HG03139 (cell line): ENCODE data around the gene FAHD2A.
"Not testable (repeated sequence)": the region's sequence is repeated elsewhere in the genome, so short reads cannot be mapped to it uniquely, and the experiment has no call there.

Source experiments
- ATAC-seq: cut with Tn5 transposase; IDR thresholded peaks from one replicate; pipeline ENCODE4 v1.9.1; 2021; ENCODE audit not compliant: unreplicated experiment

The FAHD2A gene

GRCh38 chr2:95389245-95390119 lies 13.0 kb upstream of the FAHD2A start:
- peak; percentile 80 for ATAC-seq

- no peak for ATAC-seq
Observed at GRCh38 chr2:95390272-95390880, 12.1 kb upstream of the FAHD2A start.

GRCh38 chr2:95390881-95391321 lies 11.6 kb upstream of the FAHD2A start:
- ATAC-seq, result no peak

- ATAC-seq, result no peak
Observed at GRCh38 chr2:95391641-95392310, 10.7 kb upstream of the FAHD2A start.

GRCh38 chr2:95392320-95392719 lies 10.2 kb upstream of the FAHD2A start:
- no peak for ATAC-seq

- no peak for ATAC-seq
Observed at GRCh38 chr2:95392730-95393455, 9.6 kb upstream of the FAHD2A start.

GRCh38 chr2:95393901-95394300 lies 8.6 kb upstream of the FAHD2A start:
- ATAC-seq, result no peak

- ATAC-seq, result no peak
Observed at GRCh38 chr2:95399061-95399460, 3.4 kb upstream of the FAHD2A start.

- no peak for ATAC-seq
Observed at GRCh38 chr2:95401480-95401879, 1.0 kb upstream of the FAHD2A start.

GRCh38 chr2:95402004-95402369 lies 521 bp upstream of the FAHD2A start:
- ATAC-seq, result peak; percentile 3

- not testable (repeated sequence) for ATAC-seq
Observed at GRCh38 chr2:95403204-95403721, 755 bp downstream of the FAHD2A start.

- not testable (repeated sequence) for ATAC-seq
Observed at GRCh38 chr2:95403824-95404223, 1.3 kb downstream of the FAHD2A start.

- ATAC-seq, result not testable (repeated sequence)
Observed at GRCh38 chr2:95404676-95405075, 2.2 kb downstream of the FAHD2A start.

GRCh38 chr2:95411239-95411638 lies 8.7 kb downstream of the FAHD2A start:
- ATAC-seq, result not testable (repeated sequence)

GRCh38 chr2:95414015-95414594 lies 11.6 kb downstream of the FAHD2A start:
- ATAC-seq, result not testable (repeated sequence)

GRCh38 chr2:95415138-95415537 lies 12.6 kb downstream of the FAHD2A start:
- ATAC-seq, result not testable (repeated sequence)

GRCh38 chr2:95415561-95415960 lies 13.1 kb downstream of the FAHD2A start:
- not testable (repeated sequence) for ATAC-seq

- ATAC-seq, result not testable (repeated sequence)
Observed at GRCh38 chr2:95427196-95427867, 24.8 kb downstream of the FAHD2A start.

GRCh38 chr2:95429748-95430467 lies 27.4 kb downstream of the FAHD2A start:
- ATAC-seq, result not testable (repeated sequence)
